BJ (cell line): ENCODE measurements around the gene TRIM67. TPM values are rescaled to one million over a fixed set of nuclear protein-coding genes. Genes with fewer than 3 reads are reported as not detected.

ENCODE experiments used
- CTCF ChIA-PET: fragments of 350-600 bp; formaldehyde crosslinking; extraction: SDS; loops from one replicate; lab custom pipeline; 2021; ENCODE audit warnings: antibody characterized with exemption, inconsistent platforms; lab: Yijun Ruan, JAX
- POLR2A ChIA-PET: fragments of 300-600 bp; sonication (Branson Sonifier 250); formaldehyde crosslinking; extraction: SDS; loops from one replicate; lab custom pipeline; 2021; ENCODE audit warnings: antibody characterized with exemption; lab: Charles Lee
- DNase-seq: peaks from one replicate; pipeline ENCODE4 v3.0.0-alpha.2; 2011; ENCODE audit warnings: low read depth
- H3K27me3 ChIP-seq: 2 replicates; pipeline ENCODE4 v1.6.0; 2011; ENCODE audit warnings: low read length; ENCODE audit not compliant: control insufficient read depth, insufficient read depth
- H3K36me3 ChIP-seq: 2 replicates; pipeline ENCODE4 v1.5.1; 2011; ENCODE audit warnings: low read length; ENCODE audit not compliant: control insufficient read depth, insufficient read depth
- H3K4me3 ChIP-seq: 2 replicates; pipeline ENCODE4 v1.5.1; 2011; ENCODE audit warnings: low read depth, mild to moderate bottlenecking, control low read depth, low read length
- CTCF ChIP-seq: IDR thresholded peaks from 2 replicates; pipeline ENCODE4 v1.5.1; 2011; ENCODE audit warnings: low read depth, mild to moderate bottlenecking, control low read depth, inconsistent platforms, low read length, moderate library complexity; ENCODE audit not compliant: insufficient read depth
- polyA plus RNA-seq: library from polyadenylated mRNA; depleted of rRNA; stranded (reverse); fragments of >200 nt; gene quantifications from 2 replicates; pipeline ENCODE4 v1.2.3, GENCODE V29; 2011

The TRIM67 gene
- polyA plus RNA-seq, 1 experiment: 0.02 TPM

DNA sequence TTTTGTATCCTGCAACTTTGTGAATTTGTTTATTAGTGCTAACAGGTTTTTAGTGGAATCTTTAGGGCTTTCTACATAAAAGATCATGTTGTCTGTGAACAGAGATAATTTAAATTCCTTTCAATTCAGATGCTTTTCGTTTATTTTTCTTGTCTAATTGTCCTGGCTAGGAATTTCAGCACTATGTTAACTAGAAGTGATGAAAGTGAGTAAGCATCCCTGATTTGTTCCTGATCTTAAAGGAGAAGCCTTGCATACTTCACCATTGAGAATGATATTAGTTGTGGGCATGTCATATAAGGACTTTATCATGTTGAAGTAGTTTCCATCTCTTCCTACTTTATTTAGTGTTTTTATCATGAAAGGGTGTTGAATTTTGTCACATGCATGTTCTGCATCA lies 23.6 kb upstream of the TRIM67 start:
- no peak overlapping the region for H3K4me3 ChIP-seq
- H3K27me3 ChIP-seq: no peaks in the 10 kb centered on the region
- CTCF ChIA-PET: no interaction called here
- H3K36me3 ChIP-seq: no peaks in the 10 kb centered on the region
- no peak for TF ChIP-seq CTCF
- POLR2A ChIA-PET: no interaction called here
- no peak for DNase-seq

DNA sequence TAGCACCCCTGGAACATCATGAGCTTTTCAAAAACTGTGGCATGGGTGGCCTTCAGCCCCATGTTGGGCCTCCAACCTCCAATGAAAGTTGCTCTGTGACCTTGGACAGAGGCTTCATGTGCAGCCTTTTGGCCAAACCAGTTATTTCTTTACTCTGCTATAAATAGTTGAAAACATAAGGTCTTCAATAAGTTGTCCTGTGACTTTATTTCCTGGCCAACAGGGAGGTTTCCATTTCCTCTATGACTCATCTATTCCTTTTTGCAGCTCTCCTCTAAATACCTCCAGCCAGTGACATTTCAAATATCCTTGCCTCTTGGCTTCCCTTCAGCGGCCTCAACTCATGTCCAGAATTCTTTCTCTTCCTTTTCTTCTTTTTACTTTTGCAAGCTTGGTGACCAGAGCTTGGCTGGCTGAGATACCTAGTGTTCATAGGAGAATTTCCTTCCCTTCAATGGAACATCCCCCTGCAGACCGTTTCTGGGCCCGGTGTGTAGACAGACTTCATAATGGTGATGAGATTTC lies 22.7 kb upstream of the TRIM67 start:
- ChIA-PET POLR2A (interaction anchor here (0.7 kb wide), 1 partner anchor 280 kb away, joined by 3 read pairs; no protein-coding TSS in a partner anchor), CTCF (interaction anchor here (0.8 to 1.1 kb wide), 3 partner anchors 17 to 341 kb away, joined by 3 read pairs; no protein-coding TSS in a partner anchor)
- Histone ChIP-seq H3K36me3 (no peaks in the 10 kb centered on the region), H3K4me3 (no peak overlapping the region), H3K27me3 (no peaks in the 10 kb centered on the region)
- no peak for TF ChIP-seq CTCF
- peak; percentile 62 for DNase-seq

DNA sequence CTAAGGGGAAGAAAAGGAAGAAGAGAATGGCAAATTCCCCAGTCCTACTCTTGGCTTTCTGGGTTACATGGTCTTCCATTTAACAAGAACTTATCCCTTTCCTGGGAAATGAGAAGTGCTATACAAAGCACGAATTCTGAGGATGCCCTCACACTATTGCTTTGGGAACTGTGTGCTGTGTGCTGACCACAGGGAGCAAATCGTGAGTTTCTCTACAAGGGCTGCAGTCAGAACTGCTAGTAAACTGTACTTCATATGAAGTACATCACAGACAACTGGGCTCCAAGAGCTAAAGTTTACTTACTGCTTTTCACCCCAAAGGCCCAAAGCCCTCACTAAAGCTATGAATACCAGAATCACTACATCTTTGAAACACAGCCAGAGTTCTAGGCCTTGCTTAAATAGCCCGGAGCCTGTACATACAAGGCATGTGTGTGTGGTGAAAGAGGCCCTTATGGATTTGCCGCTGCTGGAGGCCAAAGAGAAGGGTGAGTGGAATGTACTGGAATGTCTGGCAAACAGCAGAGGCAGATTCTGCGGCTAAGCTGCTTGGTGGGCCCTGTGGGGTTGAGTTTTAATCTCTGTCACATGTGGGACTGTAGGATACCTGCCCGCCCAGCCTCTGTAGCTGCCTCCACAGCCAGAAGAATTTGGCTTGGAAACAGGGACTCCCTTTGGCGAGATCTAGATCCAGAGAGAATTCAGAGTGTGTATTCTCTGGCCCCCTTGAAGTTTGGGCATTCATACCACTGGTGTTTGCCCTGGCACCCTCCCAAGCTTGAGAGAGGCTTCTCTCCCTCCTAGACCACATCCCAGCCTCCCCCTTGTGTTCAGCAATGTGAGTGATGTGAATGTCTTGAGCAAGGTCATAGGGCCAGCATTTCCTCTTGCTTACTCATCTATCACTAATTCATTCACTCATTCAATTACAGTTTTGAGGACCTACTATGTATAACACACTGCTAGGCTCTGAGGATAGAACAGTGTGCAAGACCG lies 21.9 kb upstream of the TRIM67 start:
- no peak overlapping the region for H3K4me3 ChIP-seq
- peak; percentile 77 for DNase-seq
- no peaks in the 10 kb centered on the region for H3K27me3 ChIP-seq
- no peak for TF ChIP-seq CTCF
- ChIA-PET CTCF (interaction anchor here (0.6 to 1.1 kb wide), 3 partner anchors 247 to 375 kb away, joined by 3 read pairs; no protein-coding TSS in a partner anchor), POLR2A (no interaction called here)
- H3K36me3 ChIP-seq: no peaks in the 10 kb centered on the region

- Histone ChIP-seq H3K36me3 (no peaks in the 10 kb centered on the region), H3K4me3 (no peak overlapping the region), H3K27me3 (peaks cover 2% of the 10 kb centered on the region; the same call in 1 of the 2 replicates)
- TF ChIP-seq CTCF: no peak
- POLR2A ChIA-PET: no interaction called here
- DNase-seq: no peak
- CTCF ChIA-PET: no interaction called here
Observed at GRCh38 chr1:231144416-231145193, 17.3 kb upstream of the TRIM67 start.
